Activated CD4-positive, alpha-beta T cell treated with anti-CD3 and anti-CD28 coated beads, Interleukin-2, amount 50 U/mL, for 4 hours (primary cell): ENCODE data around the gene OVOL3.
"Not testable (repeated sequence)": the region's sequence is repeated elsewhere in the genome, so short reads cannot be mapped to it uniquely, and the experiment has no call there.

Source experiments
- DNase-seq, 2 experiments: peaks; one replicate each; pipeline ENCODE4 v3.0.0-alpha.2; 2020

The OVOL3 gene

DNA sequence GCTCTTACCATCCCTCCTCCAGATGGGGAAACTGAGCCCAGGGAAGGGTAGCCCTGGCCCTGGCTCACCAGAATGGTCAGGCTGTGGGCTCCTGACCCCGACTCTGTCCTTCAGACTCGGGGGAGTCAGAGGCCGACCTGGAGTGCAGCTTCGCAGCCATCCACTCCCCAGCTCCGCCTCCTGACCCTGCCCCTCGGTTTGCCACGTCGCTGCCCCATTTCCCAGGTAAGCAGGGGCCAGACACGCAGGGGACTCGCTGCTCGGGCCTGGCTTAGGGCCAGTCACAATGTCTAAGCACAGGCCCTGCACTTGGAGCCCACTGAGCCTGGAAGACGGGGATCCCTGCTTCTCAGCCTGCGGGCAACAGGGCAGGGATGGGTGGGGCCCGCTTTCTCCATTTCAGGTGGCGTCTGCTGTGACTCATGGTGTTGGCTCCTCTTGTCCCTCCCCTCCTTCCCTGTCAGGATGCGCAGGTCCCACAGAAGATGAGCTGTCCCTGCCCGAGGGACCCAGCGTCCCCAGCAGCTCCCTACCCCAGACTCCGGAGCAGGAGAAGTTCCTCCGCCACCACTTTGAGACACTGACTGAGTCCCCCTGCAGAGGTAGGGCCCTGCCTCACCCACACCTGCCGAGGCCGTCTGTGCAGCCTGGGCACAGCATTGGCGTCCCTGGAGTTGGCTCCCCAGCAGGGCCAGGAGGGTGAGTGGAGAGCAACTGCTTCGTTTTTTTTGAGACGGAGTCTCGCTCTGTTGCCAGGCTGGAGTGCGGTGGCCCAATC, 9.2 kb upstream of the OVOL3 start:
- DNase-seq, result no peak

DNA sequence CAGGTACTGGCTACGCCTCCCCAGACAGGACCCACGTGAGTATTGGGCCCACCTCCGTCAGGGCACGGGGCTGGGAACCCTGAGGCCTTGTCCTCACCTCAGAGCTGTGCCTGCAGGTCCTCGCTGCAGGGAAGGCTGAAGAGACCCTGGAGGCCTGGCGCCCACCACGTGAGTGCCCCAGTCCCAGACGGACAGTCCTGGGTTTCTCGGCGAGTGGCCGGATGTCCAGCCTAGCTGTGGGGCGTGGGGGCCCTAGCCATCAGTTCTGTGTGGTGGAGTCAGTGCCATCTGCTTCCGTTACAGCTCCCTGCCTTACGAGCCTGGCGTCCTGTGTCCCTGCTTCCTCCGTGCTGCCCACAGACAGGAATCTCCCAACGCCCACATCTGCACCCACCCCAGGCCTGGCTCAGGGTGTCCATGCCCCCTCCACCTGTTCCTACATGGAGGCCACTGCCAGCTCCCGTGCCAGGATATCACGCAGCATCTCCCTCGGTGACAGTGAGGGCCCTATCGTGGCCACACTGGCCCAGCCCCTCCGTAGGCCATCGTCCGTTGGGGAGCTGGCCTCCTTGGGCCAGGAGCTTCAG, 7.8 kb upstream of the OVOL3 start:
- DNase-seq, result no peak

DNA sequence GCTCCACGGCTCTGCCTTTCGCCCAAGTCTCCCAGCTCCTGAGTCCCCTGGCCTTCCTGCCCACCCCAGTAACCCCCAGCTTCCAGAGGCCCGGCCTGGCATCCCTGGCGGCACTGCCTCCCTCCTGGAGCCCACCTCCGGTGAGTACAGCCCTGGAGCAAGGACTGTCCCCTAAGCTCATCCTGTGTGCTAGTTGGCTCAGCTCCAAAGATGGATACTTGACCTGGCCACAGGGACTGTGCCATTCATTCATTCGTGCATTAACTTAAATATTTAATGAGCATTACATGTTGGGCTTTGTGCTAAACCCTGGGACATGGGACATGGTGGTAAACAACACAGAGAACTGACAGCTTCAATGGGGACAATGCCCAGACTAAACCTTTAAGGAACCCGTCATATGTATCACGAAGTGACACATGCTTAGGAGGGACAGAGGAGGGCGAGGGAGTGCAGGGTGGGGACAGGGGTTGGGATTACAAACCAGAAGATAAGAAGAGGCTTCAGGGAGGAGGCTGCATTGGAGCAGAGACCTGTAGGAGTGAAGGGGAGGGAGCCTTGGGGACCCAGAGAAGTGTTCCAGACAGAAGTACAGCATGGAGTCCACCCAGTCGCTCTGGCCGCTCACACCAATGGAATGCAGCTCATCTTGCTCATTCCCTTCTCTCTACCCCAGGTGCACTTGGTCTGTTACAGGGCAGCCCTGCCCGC, 6.9 kb upstream of the OVOL3 start:
- no peak for DNase-seq

DNA sequence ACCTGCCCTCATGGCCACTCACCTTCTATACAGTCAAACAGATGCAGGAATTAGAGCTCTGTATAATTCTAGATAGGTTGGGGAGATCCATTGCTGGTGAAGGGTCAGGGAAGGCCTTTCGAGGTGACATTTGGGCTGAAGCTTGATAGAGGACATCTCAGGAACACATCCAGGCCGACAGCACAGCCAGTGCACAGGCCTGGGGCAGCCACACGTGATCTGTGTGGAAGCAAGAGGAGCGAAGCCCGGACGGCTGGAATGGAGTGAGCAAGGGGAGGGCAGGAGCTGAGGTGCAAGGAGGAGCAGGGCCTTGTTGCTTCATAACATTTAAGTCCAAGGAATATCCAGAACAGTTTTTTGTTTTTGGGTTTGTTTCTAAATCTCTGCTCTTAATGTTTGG, 4.5 kb upstream of the OVOL3 start:
- no peak for DNase-seq

DNA sequence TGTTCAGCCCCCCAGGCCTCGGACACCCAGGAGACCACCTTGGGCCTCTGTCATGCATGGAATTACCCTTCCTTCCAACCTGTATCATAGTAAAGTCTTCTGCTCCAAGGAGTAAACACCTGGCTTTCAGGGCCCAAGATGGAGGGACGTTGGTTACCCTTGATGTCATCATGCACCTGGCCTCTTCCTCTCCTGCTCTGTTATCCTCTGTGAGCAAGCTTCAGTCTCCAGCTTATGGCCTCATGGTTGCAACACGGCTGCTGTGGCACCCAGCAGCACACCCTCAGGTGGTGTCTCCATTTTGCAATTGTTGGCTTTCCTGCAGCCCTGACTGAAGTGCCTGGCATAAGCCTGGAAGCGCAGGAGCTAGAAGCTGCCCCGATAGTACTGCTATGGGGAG, 4.0 kb upstream of the OVOL3 start:
- no peak for DNase-seq

DNA sequence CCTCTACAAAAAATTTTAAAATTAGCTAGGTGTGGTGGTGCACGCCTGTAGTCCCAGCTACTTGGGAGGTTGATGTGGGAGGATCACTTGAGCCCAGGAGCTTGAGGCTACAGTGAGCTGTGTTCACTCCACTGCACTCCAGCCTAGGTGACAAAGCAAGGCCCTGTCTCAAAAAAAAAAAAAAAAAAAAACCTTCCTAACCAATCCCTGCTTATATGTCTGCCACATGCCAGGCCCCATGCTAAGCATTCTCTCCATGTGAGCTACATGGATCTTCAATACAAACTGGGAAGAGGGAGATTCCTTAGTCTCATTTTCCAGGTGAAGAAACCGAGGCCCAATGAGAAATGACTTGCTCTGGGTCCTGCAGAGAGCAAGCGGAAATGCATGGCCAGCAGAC, 2.3 kb upstream of the OVOL3 start:
- no peak for DNase-seq

DNA sequence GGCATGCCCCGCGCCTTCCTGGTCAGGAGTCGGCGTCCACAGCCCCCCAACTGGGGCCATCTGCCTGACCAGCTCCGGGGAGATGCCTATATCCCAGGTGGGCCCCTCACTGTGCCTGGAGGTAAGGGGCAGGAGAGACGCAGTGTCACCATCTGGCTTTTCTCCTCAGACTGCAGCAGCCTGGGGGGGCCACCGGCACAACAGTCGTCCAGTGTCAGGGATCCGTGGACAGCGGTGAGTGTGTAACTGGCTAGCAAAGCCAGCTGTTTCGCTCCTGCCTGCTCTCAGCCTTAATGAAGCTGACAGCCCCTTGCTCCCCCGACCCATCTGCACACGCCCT, 227 bp downstream of the OVOL3 start:
- DNase-seq, result no peak

DNA sequence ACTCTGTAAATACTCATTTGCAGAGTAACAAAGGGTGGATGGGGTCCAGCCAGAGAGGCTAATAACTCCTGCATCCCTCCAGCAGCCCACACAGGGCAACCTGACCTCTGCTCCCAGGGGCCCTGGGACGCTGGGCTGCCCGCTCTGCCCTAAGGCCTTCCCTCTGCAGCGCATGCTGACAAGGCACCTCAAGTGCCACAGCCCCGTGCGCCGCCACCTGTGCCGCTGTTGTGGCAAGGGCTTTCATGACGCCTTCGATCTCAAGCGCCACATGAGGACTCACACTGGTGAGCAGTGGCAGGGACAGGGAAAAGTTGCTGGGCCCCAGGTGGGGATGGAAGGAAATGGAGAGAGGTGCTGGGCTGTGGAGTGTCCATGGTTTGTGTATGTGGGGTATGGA, 1.7 kb downstream of the OVOL3 start:
- no peak for DNase-seq

DNA sequence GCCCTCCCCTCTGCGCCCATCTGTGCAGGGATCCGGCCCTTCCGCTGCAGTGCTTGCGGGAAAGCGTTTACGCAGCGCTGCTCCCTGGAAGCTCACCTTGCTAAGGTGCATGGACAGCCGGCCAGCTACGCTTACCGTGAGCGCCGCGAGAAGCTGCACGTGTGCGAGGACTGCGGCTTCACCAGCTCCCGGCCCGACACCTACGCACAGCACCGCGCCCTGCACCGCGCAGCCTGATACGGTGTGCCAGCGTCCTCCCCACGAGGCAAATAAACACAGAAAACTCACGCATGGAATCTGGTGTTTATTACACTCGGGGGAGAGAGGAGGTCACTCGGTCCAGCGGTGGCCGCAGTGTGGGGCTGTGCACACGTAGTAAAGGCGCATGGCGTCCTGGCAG, 2.5 kb downstream of the OVOL3 start:
- DNase-seq, result no peak

DNA sequence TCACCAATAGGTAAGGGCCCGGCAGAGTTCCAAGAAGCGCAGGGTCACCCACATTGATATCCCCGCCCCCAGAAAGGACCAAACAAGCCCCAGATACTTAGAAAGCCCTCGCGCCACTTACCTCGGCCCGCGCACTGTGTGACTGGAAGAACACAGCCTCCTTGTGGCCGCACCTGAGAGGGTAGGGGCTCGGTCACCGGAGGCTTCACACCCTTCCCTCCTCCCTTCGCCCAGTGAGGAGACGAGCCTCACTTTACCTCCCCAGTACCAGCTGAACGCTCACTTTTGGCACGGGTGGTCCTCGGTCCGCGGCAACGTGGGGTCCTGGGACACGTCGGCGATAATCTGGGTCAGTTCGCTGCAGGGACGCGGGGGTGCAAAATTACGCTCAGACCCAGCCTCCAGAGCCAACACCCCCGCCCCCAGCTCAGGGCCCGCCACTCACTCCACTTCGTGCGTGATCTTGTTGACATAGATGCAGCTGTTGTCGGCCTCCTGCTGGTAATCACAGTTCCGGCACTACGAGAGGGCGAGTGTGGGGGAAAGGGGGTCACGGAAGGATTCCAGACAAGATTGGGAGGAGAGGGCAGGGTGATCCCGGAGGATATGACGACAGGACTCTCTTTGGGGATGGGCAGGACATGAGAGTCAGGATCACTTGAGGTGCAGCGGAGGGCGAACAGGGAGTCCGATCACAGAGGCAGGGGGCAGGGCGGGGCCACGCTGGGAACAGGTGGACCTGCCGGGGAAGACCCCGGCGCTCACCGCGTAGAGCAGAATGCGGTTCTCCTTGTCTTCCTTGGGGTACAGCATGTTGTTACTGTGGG, 3.2 kb downstream of the OVOL3 start:
- DNase-seq, result peak in 1 of 2 experiments; percentile 11

DNA sequence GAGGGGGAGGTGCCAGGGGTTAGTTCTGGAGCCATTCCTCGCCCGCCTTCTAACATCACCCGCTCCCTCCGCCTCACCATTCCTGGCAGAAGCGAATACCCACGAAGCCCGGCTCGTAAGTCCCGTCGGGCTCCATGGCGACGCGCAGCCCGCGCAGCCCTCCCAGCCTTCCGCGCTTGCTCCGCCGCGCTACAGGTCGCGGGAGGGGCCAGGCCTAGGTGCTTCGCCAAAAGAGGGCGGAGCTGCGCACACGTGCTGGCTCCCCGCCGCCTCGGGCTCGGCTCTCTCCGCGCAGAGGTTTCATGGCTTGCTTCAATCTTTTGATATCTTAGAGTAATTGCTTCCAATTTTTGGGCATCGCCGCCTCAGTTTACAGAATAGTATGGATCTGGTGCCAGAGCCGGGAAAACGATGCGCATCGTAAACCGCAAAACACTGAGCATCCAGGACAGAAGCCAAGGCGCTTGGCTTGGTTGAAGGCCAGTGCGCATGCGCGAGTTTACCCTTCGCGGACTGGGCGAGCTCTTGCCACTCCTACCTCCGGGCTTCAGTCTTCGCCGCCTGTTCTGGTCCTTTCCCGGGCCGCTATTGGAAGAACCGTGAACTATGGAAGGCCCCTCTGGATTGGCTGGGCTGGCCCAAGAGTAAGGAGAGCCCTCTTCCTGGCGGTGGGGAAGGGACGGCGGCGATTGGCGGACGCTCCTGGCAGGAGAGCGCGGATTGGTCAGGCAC, 3.9 kb downstream of the OVOL3 start, which contains the start of gene POLR2I:
Gene POLR2I, minus strand, starts transcription at position 155 of the 732 bp plus-strand sequence. Its CDS starts 19 bp downstream, at position 136.
- DNase-seq, result peak; percentile 97 to 98

DNA sequence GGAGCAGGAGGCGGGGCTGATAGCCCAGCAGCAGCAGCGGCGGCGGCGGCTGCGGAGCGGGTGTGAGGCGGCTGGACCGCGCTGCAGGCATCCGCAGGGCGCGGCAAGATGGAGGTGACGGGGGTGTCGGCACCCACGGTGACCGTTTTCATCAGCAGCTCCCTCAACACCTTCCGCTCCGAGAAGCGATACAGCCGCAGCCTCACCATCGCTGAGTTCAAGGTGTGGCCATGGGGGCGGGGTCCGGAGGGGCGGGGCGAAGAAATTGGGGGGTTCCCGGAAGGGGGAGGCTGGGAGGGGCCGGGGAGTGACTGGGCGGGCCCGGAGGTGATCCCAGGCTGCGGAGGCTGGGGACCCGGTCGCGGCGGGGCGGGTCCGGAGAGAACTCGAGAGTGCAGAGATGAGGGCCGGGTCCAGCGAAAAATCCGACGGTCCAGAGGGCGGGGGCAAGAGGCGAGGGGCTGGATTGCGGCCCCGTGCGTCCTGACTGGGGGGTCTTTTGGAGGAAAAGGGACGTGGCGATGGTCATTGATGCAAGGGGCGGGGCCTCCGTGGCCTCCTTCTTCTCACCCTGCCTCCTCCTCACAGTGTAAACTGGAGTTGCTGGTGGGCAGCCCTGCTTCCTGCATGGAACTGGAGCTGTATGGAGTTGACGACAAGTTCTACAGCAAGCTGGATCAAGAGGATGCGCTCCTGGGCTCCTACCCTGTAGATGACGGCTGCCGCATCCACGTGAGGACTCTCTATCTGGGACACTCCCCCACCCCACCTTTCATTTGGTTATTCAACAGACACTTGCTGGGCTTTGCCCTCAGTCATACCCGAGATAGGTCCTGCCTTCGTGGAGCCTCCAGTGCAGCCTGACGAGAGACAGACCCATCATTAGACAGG, 4.8 kb downstream of the OVOL3 start, which contains the start of gene TBCB:
Gene TBCB, plus strand, starts transcription at position 16 of the 891 bp plus-strand sequence. Its CDS starts 93 bp downstream, at position 109.
- peak; percentile 90 to 92 for DNase-seq

DNA sequence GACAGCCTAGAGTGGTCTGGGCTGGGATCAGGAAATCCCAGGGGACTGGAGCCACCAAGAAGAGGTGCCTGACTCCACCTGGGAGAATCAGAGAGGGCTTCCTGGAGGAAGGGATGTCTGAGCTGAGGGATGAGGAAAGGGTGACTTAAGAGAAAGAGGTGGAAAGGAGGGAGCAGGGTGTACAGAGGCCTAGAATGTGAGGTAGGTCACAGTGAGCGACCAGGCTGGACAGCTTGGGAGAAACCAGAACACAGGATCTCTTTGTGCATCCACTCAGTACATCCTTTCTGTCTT, 5.3 kb downstream of the OVOL3 start:
- no peak for DNase-seq

DNA sequence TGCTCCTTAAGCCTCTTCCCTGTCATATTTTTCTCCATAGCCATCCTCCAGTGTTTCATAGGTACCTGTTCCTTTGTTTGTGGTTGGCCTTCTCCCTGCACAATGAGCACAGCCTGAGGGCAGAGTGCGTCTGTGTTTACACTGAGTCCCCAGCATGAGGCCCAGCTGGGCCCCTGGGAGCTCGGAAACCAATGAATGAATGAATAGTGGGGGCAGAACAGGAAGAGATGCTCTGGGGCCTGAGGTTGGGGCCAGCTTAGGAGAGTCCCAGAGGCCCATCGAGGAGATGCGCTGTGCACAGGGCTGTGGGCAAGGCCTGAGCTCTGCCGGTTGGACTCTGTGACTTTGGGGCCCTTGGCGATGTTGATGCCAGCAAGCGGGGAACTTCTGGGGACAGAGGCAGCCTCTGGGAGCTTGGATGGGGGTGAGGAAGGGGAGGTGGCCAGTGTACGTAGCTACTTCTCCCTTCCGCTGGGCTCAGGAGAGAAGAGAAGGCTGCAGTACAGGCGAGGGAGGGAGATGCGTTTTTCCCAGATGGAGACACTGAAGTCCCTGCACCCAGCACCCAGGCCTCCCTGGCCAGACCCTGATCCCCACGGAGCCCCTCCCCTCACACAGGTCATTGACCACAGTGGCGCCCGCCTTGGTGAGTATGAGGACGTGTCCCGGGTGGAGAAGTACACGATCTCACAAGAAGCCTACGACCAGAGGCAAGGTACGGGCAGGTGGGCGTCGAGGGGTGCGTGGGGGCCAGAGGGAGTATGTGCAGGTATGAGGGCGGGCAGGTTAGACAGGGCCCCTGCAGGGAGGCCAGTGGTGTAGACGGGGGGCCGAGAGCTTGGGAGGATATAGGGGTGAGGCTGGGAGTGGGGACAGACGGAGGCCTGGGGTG, 9.4 kb downstream of the OVOL3 start:
- no peak for DNase-seq

DNA sequence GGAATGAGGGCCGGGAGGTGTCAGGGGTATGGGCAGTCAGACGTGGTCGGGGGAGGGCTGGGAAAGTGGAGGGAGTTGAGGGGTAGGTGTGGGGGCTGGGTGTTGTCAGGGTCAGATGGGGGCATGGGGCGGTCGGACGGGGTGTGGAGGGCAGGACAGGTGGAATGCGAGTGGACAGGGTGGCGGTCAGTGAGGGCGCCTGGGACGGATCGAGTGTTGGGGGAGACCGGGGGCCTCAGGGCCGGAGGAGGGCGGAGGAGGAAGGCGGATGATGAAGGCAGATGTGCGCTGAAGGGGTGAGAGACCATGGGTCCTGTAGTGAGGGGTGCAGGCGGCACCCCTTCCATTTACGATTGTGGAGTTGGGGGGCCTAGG, 10.0 kb downstream of the OVOL3 start:
- no peak for DNase-seq

DNA sequence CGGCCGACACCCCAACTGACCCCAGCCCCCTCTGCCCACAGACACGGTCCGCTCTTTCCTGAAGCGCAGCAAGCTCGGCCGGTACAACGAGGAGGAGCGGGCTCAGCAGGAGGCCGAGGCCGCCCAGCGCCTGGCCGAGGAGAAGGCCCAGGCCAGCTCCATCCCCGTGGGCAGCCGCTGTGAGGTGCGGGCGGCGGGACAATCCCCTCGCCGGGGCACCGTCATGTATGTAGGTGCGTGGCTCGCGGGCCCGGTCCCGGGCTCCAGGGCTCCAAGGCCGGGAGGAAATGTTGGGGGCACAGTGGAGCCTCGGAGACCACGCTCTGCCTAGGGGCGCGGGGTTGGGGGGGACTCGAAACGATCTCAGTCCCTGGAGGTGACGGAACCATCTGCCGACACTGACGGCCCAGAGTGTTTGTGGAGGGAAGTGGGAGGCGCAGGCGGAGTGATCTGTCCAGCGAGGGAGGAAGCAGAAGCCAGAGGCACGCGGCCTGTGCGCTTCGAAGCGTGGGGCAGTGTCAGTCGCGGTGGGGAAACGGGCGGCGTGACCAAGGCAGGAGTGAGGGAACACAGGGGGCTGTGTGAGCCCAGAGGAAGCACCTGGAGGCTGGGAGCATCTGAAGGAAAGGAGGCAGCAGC, 10.7 kb downstream of the OVOL3 start:
- DNase-seq, result no peak

DNA sequence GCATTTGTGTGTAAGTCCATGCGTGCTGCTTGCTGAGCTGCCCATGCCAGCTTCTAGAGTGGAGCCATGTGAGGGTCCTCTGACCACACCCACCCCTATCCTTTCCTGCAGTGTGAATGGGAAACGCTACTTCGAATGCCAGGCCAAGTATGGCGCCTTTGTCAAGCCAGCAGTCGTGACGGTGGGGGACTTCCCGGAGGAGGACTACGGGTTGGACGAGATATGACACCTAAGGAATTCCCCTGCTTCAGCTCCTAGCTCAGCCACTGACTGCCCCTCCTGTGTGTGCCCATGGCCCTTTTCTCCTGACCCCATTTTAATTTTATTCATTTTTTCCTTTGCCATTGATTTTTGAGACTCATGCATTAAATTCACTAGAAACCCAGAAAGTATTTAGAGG, 14.6 kb downstream of the OVOL3 start:
- DNase-seq, result no peak

DNA sequence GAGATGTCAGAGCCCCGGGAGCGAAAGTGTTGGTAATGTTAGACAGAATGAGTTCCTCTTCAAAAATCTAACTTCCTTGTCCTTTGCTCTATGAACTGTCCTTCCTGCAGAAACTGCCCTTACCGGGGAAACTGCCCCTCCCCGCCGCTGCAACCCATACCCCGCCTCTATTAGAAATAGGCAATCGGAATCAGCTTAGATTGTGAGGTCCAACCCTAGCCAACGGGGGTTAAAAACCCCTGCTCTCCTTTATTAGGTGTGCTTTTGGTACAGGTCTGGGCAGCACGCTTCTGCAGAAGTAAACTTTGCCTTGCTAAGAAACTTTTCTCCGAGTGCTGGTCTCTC, 17.4 kb downstream of the OVOL3 start:
- no peak for DNase-seq

DNA sequence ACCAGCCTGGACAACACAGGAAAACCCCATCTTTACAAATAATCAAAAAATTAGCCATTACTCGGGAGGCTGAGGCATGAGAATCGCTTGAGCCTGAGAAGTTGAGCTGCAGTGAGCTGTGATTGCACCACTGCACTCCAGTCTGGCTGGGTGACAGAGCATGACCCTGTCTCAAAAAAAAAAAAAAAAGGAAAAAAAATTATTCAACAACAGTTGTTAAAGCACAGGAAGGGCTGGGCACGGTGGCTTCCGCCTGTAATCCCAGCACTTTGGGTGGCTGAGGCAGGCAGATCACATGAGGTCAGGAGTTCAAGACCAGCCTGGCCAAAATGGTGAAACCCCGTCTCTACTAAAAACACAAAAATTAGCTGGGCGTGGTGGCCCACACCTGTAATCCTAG, 20.3 kb downstream of the OVOL3 start:
- DNase-seq, result not testable (repeated sequence)

DNA sequence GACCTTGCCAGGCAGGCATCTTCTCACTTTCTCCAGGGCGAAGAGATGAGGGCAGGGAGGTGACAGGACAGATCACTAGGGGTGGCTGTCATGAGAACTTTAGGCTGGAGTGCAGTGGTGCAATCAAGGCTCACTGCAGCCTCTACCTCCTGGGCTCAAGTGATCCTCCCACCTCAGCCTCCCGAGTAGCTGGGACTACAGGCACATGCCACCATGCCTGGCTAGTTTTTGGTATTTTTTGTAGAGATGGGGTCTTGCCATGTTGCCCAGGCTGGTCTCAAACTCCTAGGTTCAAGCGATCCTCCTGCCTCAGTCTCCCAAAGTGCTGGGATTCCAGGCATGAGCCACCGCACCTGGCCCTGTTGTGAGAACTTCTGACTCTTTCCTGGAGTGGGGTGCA, 23.9 kb downstream of the OVOL3 start:
- DNase-seq, result not testable (repeated sequence)
